Stromal cell of bone marrow (primary cell): ENCODE results near the gene WDFY2.

ENCODE experiments used
- DNase-seq: peaks from one replicate; pipeline ENCODE4 v3.0.0-alpha.2; 2012; ENCODE audit warnings: low read depth

Gene WDFY2

GRCh38 chr13:51601601-51602565 is 17.6 kb downstream of the WDFY2 start:
- DNase-seq, result no peak

- DNase-seq, result no peak
Observed at GRCh38 chr13:51603716-51604115, 19.5 kb downstream of the WDFY2 start.

GRCh38 chr13:51605698-51606097 is 21.4 kb downstream of the WDFY2 start:
- DNase-seq, result no peak

- no peak for DNase-seq
Observed at GRCh38 chr13:51607165-51607564, 22.9 kb downstream of the WDFY2 start.

- no peak for DNase-seq
Observed at GRCh38 chr13:51608857-51609406, 24.7 kb downstream of the WDFY2 start.

DNA sequence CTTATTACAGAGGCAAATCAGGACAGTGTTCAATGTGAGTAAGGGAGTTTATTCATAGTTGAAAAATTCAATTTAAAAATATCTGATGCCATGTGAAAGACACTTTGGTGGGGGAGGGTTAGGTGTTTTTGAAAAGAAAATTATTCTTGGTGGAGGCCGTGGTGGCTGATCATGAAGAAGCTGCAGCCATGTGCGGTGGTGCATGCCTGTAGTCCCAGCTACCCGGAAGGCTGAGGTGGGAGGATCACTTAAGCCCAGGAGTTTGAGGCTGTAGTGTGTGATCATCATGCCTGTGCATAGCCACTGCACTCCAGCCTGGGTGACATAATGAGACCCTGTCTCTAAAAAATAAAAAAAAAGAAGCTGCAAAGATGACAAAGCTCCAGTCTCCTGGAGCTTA is 28.6 kb downstream of the WDFY2 start:
- DNase-seq, result no peak

GRCh38 chr13:51613535-51613934 is 29.3 kb downstream of the WDFY2 start:
- no peak for DNase-seq

- DNase-seq, result no peak
Observed at GRCh38 chr13:51614350-51614786, 30.1 kb downstream of the WDFY2 start.

- no peak for DNase-seq
Observed at GRCh38 chr13:51618626-51619025, 34.4 kb downstream of the WDFY2 start.

GRCh38 chr13:51619614-51620013 is 35.4 kb downstream of the WDFY2 start:
- peak; percentile 78 for DNase-seq

DNA sequence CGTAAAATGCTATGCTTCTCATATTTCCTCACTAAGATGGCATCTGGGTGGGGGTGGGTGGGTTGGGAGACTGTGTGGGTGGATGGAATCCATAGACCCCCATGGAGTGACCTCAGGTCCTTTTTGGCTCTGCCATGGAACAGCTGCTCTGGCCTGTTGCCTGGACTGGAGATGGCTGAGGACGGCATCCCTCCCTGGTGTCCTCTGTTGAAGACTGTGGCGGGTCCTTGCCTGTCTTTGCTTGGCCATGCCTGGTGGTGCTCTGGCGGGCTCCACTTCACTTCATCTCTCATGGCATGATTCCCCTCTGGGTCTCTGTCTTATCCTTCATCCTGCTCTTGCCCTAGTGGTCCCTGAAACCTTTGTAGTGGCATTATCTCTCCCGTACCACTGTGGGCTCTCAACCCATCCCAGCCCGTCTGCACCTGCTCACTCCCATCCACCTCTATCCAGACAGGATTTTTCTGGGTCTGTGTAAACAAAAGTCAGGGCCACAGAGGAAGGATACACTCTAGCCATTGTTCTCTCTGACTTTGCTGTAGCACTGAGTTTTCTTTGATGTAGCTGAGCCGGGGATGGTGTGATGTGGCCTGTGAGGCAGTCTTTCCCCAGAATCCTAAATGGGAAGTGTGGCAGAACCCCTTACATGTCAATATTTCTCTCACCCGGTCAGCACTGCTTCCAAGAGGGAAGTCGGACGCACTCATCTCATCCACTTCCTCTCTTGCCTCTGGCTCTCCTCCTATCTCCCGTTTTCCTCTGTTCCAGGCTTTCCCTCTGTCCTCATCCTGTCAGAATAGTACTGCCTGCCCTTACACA is 36.1 kb downstream of the WDFY2 start:
- DNase-seq, result no peak

DNA sequence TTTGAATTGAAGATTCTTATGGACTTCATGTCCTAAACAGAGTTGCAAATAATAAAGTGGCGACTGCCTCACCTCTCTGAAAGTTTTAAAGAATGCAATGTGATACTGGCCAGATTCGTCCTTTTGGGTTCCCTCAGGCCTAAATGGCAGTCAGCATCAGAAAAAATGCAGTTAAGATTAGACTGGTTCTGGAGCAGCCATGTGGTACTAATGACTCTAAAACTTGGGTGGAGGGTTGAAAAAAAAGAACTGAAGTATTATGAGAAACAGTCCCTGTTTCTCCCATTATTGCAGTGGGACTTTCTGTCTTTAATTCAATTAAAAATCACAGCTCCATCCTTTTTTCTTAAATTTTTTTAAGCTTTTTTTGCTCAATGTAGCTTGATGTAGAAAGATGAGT is 37.3 kb downstream of the WDFY2 start:
- DNase-seq, result no peak

GRCh38 chr13:51623473-51623872 is 39.2 kb downstream of the WDFY2 start:
- DNase-seq, result no peak

GRCh38 chr13:51624207-51624606 is 39.9 kb downstream of the WDFY2 start:
- DNase-seq, result no peak

DNA sequence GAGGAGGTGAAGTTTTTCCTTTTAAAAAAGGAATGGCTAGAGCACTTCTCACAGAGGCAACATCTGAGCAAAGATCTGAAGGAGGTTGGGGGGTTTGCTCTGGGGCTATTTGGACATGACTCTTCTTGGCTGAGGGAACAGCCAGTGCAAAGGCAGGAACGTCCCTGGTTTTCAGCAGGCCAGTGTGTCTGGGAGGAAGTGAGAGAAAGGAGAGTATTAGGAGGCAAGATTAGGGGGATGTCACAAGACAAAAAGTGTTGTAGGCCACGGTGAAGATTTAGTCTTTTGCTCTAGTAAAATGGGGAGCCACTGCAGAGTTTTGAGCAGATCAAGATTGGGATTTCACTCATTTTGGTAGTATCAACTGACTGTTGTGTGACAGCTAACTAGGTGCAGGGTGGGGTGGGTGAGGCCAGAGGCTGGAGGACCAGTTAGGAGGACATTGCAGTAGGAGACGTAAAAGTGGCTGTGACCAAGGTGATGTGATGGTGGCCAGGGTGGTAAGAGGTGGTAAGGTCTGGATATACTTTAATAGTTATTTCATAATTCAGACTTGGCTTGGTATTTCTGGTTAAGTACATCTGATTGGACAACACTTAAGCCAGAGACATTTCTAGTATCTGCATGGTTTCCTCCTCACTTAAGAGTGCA is 40.6 kb downstream of the WDFY2 start:
- no peak for DNase-seq

DNA sequence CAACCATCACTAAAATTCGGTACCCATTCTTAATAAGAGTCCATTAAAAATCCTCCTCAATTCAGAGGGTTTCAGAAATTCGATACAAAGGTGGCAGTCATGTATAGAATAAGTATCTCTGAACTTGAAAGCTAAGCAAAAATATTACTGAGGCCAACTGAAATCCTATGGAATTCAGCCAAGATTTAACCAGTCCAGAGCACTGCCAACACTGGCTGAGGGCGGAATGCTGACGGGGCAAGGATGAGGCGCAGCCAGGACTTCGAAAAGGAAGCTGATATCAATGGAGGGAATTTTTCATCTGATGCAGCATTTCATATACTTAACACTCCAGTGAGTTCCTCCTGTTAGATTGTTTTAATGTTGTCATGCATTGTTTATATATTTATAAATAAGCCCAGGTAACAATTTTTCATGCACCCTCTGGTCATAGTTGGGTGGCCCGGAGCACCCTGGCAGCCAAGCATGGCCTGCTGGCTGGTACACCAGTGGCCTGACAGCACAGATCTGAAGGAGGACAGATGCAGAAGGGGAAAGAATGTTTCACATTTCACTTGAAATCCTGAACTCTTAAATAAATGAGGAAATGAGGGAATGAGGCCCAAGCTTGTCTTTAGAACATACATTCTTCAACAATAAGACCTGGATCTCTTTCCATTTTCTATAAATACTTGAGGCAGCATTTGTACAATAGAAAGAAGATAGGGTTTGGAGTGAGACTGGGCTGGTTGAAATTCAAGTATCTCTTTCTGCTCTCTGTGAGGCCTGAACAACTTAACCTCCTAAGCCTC is 41.5 kb downstream of the WDFY2 start:
- no peak for DNase-seq

DNA sequence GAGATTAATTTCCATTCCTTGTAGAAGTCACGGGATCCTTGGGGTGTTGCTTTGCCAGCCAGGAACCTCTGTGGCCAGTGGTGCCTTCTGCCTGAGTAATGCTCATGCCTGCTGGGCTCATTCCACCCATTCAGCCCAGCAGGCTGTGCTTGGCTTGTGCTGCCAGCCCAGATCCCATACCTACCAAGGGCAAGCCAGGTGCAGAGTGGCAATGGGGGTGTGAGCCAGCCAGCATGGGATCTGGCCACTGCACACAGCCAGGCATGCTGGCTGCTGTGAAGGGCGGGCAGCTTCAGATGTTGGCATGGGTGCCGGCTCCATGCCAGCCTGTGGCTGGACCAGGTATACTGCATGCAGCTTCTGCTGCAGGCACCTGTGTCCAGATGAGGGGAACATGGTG is 42.5 kb downstream of the WDFY2 start:
- DNase-seq, result no peak

DNA sequence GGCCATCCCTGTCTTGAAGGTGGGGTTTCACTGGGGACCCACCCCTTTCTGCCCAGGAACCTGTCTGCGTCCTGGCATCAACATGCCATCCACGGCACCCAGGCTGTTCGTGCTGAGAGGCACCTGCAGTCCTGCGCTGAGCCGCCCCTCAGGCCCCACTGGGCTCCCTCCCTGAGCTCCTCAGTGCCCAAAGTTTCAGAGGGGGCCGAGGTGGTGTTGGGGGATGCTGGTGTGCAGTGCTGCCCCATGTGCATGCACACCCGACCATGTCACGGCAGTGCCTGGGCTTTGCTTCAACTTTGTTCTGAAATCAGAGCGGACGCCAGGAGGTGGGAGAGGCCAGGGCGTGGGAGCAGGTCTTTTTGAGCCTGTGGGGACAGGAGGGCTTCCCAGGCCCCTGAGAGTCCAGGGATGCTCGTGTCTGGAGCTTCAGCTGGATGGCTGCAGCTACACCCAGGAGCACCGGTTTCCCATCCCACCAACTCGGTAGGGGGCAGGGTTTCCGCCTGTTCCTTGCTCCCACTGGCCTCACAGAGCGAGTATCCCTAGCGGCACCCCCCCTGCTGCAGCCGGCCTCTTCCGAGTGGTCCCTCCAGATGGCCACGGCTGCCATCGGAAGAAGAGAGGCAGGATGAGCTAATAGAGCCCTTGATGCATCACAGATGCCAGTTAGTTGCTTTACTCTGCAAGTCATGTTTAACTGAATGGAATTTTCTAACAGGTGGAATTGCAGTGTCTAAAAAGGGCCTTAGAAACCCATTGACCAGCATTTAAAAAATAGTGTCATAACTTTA is 44.0 kb downstream of the WDFY2 start:
- no peak for DNase-seq

DNA sequence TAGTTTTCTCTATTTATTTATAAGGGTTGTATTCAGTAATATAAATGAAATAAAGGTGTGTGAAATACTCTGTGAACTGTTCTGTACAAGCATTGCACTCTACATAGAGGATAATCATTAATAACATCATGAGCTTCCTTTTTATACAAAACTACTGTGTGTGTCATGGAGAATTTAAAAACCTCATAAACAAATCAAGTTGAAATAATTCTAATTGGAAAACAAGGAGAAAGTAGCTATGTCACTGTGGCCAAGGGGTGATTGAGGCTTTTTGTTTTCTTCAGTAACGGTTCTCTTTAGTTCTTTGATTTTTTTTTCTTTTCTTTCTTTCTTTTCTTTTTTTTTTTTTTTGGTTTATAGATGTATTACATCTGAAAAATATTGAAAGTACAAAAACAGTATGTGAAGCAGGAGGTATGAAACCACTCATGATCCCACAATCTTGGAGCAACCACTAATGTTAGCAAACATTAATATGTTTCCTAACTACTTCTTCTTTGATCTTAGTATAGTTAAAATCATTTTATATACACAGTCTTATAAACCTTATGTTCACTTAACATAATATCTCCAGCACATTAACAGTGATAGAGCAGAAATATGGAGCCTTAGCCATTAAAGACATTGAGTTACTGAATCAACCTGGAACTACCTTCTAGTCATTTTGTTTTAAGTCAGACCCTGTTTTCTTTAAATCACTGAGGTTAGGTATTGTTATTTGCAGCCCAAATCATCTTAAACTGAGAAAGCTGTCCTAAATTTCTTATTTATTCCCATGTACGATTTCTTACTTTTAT is 45.4 kb downstream of the WDFY2 start:
- no peak for DNase-seq

- no peak for DNase-seq
Observed at GRCh38 chr13:51630288-51630615, 46.0 kb downstream of the WDFY2 start.
